ENCODE data around the gene PRKAG2.
A peak's percentile ranks its signal among the peaks of the same experiment; 100 is the strongest.

Gene PRKAG2

DNA sequence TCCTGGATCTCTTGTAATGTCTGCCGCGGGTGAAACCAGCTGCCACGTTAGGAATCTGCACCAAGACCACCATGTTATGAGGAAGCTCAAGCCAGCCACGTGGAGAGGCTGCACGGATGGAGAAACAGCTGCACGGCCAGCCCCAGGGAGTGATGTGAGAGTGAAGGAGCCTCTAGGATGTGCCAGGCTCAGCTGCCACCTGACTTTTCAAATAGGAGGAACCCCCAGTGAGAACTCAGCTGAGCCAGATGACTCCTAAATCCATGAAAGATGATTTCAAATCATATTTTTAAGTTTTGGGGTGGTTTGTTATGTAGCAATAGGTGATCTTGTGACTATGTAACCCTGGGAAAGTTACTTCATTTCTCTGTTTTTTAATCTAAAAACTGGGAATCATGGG, 71.7 kb downstream of the PRKAG2 start:
- Histone ChIP-seq H3K4me3 (ENCODE audit: low read depth in 1 of 5, low read length in 5 of 5) (no peak overlapping the region), H3K9ac (ENCODE audit: low read length in 5 of 5) (no peak overlapping the region), H3K27ac (ENCODE audit: low read depth, low read length) (no peak overlapping the region), H3K4me1 (ENCODE audit: control insufficient read depth in 5 of 5, insufficient read depth in 5 of 5, low read length in 5 of 5) (peaks cover 2 to 26% (median 14%) of the 10 kb centered on the region in 5 donors), H3K27me3 (ENCODE audit: control insufficient read depth in 5 of 5, insufficient read depth in 4 of 5, low read length in 5 of 5) (no peaks in the 10 kb centered on the region), H3K9me3 (ENCODE audit: control insufficient read depth in 5 of 5, low read length in 5 of 5) (peaks cover 0 to 4% (median 0%) of the 10 kb centered on the region in 5 donors), H3K36me3 (ENCODE audit: control insufficient read depth in 5 of 5, insufficient read depth in 5 of 5, low read length in 5 of 5) (peaks cover 0 to 4% (median 0%) of the 10 kb centered on the region in 5 donors)

DNA sequence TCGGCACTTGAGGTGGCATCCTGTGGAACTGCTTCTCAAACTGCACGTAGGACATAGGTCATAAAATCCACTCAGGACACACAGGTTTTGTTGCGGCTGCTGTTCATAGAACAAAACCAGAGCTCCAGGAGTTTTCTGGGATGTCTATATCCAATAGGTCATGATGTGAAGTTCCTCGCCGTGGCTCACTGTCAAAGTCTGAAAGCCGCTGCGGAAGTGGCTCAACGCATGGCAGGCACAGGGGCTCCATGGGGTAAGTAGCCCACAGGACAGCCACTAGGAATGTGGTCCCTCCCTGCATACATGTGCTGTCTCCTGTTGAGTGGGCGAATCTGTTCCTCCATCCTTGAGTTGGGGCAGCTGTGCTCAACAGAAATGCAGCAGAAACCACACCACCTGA, 72.2 kb downstream of the PRKAG2 start:
- no peaks in the 10 kb centered on the region for H3K27me3 ChIP-seq (ENCODE audit: control insufficient read depth in 5 of 5, insufficient read depth in 4 of 5, low read length in 5 of 5)
- no peak overlapping the region for H3K4me3 ChIP-seq (ENCODE audit: low read depth in 1 of 5, low read length in 5 of 5)
- peaks cover 0 to 4% (median 0%) of the 10 kb centered on the region in 5 donors for H3K9me3 ChIP-seq (ENCODE audit: control insufficient read depth in 5 of 5, low read length in 5 of 5)
- no peak overlapping the region for H3K27ac ChIP-seq (ENCODE audit: low read depth, low read length)
- peaks cover 0 to 4% (median 0%) of the 10 kb centered on the region in 5 donors for H3K36me3 ChIP-seq (ENCODE audit: control insufficient read depth in 5 of 5, insufficient read depth in 5 of 5, low read length in 5 of 5)
- no peak overlapping the region for H3K9ac ChIP-seq (ENCODE audit: low read length in 5 of 5)
- peaks cover 2 to 26% (median 14%) of the 10 kb centered on the region in 5 donors for H3K4me1 ChIP-seq (ENCODE audit: control insufficient read depth in 5 of 5, insufficient read depth in 5 of 5, low read length in 5 of 5)

DNA sequence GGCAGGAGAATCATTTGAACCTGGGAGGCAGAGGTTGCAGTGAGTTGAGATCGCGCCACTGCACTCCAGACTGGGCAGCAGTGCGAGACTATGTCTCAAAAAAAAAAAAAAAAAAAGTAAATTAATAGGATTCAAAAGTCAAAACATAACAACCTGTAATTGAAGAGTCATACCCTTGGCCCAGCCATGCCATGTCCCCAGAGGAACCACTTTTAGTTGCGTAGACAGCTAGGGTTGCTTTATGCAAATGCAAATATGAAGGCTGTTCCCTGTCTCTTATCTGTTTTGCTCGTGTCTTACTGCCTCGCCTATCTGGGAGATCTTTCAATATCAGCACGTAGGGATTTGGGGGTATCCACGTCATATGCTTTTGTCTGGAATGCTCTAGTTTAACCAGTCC, 73.1 kb downstream of the PRKAG2 start:
- Histone ChIP-seq H3K4me1 (ENCODE audit: control insufficient read depth in 5 of 5, insufficient read depth in 5 of 5, low read length in 5 of 5) (peaks cover 2 to 26% (median 14%) of the 10 kb centered on the region in 5 donors), H3K27me3 (ENCODE audit: control insufficient read depth in 5 of 5, insufficient read depth in 4 of 5, low read length in 5 of 5) (no peaks in the 10 kb centered on the region), H3K9me3 (ENCODE audit: control insufficient read depth in 5 of 5, low read length in 5 of 5) (peaks cover 0 to 4% (median 0%) of the 10 kb centered on the region in 5 donors), H3K36me3 (ENCODE audit: control insufficient read depth in 5 of 5, insufficient read depth in 5 of 5, low read length in 5 of 5) (peaks cover 0 to 4% (median 0%) of the 10 kb centered on the region in 5 donors), H3K27ac (ENCODE audit: low read depth, low read length) (no peak overlapping the region), H3K4me3 (ENCODE audit: low read depth in 1 of 5, low read length in 5 of 5) (no peak overlapping the region), H3K9ac (ENCODE audit: low read length in 5 of 5) (no peak overlapping the region)

DNA sequence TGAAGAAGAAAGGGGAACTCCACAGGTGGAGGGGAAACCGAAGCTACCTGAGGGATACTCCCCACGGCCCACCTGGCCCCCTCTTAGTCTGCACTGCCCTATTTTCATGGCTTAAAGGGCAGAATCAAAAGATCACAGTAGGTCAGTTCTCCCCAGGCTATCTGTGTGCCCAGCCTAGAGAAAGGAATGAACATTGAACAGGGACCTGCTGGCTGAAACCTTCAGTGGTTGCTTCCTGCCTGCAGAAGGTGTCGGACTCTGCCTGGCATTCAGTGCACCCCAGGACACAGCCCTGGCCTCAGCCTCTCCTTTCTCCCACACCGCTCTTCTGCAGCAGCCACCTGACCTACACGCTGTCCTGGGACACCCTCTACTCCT, 74.5 kb downstream of the PRKAG2 start:
- peaks cover 0 to 4% (median 0%) of the 10 kb centered on the region in 5 donors for H3K36me3 ChIP-seq (ENCODE audit: control insufficient read depth in 5 of 5, insufficient read depth in 5 of 5, low read length in 5 of 5)
- peaks cover 3 to 30% (median 15%) of the 10 kb centered on the region in 5 donors for H3K4me1 ChIP-seq (ENCODE audit: control insufficient read depth in 5 of 5, insufficient read depth in 5 of 5, low read length in 5 of 5)
- H3K27ac ChIP-seq (ENCODE audit: low read depth, low read length): no peak overlapping the region
- no peak overlapping the region for H3K9ac ChIP-seq (ENCODE audit: low read length in 5 of 5)
- H3K4me3 ChIP-seq (ENCODE audit: low read depth in 1 of 5, low read length in 5 of 5): no peak overlapping the region
- H3K9me3 ChIP-seq (ENCODE audit: control insufficient read depth in 5 of 5, low read length in 5 of 5): peaks cover 0 to 4% (median 0%) of the 10 kb centered on the region in 5 donors
- H3K27me3 ChIP-seq (ENCODE audit: control insufficient read depth in 5 of 5, insufficient read depth in 4 of 5, low read length in 5 of 5): no peaks in the 10 kb centered on the region

DNA sequence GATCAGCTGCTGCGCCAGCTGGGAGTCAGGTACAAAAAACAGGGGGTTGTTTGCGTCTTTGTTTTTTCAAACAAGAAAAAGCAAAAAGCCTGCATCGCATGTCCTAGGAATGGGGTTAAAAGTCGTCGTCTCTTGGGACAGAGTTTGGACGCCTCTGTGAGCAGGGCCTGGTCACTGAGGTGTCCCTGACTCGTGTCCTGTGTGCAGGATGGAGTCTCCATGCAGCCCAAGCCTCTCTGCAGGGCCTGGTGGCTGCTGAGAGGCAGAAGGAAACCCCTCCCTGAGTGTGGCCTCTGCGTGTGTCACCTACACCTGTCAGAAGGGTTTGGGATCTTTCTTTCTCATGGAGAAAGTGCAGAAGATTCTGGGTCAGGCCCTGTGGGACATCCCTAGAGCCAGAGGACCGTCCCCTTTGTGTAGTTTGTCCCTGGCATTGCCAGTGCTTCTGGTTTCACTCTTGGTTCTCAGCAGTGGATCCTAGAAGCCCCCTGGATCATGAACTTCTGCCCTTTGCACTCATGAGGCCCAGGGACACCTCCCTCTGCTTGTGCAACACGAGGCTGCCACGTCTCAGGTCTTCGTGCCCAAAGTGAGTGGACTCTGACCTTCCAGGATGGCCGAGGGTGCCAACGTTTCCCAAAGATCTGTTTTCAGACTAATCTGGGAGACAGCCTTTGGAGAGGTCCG, 75.0 kb downstream of the PRKAG2 start:
- Histone ChIP-seq H3K9me3 (ENCODE audit: control insufficient read depth in 5 of 5, low read length in 5 of 5) (peaks cover 0 to 4% (median 0%) of the 10 kb centered on the region in 5 donors), H3K9ac (ENCODE audit: low read length in 5 of 5) (no peak overlapping the region), H3K27me3 (ENCODE audit: control insufficient read depth in 5 of 5, insufficient read depth in 4 of 5, low read length in 5 of 5) (no peaks in the 10 kb centered on the region), H3K4me3 (ENCODE audit: low read depth in 1 of 5, low read length in 5 of 5) (no peak overlapping the region), H3K27ac (ENCODE audit: low read depth, low read length) (no peak overlapping the region), H3K4me1 (ENCODE audit: control insufficient read depth in 5 of 5, insufficient read depth in 5 of 5, low read length in 5 of 5) (peaks cover 2 to 29% (median 15%) of the 10 kb centered on the region in 5 donors), H3K36me3 (ENCODE audit: control insufficient read depth in 5 of 5, insufficient read depth in 5 of 5, low read length in 5 of 5) (peaks cover 0 to 4% (median 0%) of the 10 kb centered on the region in 5 donors)

DNA sequence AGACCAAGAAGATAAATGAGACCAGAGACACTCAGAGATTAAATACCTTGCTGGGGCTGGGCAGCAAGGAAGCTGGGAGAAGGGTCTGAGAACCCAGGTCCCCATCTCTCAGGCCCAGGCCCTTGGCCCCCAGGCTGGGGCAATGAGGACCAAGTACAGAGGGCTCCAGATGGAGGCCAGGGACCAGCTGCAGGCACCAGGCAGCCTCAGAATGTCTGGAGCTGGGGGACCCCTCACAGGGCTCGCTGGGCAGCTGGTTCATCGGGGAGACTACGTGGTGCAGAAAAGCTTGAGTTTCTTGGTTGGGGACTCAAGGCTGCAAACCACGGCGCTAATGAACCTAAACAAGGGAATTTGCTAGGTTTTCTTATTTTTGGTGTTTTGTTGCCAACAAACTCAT, 75.6 kb downstream of the PRKAG2 start:
- Histone ChIP-seq H3K4me3 (ENCODE audit: low read depth in 1 of 5, low read length in 5 of 5) (no peak overlapping the region), H3K9ac (ENCODE audit: low read length in 5 of 5) (no peak overlapping the region), H3K4me1 (ENCODE audit: control insufficient read depth in 5 of 5, insufficient read depth in 5 of 5, low read length in 5 of 5) (peaks cover 6 to 32% (median 21%) of the 10 kb centered on the region in 5 donors), H3K27ac (ENCODE audit: low read depth, low read length) (no peak overlapping the region), H3K36me3 (ENCODE audit: control insufficient read depth in 5 of 5, insufficient read depth in 5 of 5, low read length in 5 of 5) (peaks cover 0 to 4% (median 0%) of the 10 kb centered on the region in 5 donors), H3K27me3 (ENCODE audit: control insufficient read depth in 5 of 5, insufficient read depth in 4 of 5, low read length in 5 of 5) (no peaks in the 10 kb centered on the region), H3K9me3 (ENCODE audit: control insufficient read depth in 5 of 5, low read length in 5 of 5) (peaks cover 0 to 4% (median 0%) of the 10 kb centered on the region in 5 donors)

DNA sequence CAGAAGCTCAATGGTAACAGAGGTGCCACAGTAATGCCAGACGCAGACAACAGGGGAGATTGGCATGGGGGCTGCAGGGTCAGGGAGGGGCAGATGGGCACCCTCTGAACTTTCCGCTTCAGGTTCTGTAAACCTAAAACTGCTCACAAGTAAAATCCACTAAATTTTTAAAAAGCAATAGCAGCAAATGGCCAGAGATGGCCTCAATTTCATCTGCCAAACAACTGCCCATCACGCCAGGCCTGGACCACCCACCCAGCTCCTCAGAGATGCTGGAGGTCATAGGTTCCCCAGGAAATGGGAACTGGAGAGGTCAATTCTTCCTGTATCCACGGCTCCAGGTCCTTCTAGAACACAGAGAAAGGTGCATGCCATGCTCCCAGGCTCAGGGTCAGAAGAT, 76.1 kb downstream of the PRKAG2 start:
- no peaks in the 10 kb centered on the region for H3K27me3 ChIP-seq (ENCODE audit: control insufficient read depth in 5 of 5, insufficient read depth in 4 of 5, low read length in 5 of 5)
- peaks cover 0 to 4% (median 0%) of the 10 kb centered on the region in 5 donors for H3K36me3 ChIP-seq (ENCODE audit: control insufficient read depth in 5 of 5, insufficient read depth in 5 of 5, low read length in 5 of 5)
- no peak overlapping the region for H3K4me3 ChIP-seq (ENCODE audit: low read depth in 1 of 5, low read length in 5 of 5)
- no peak overlapping the region for H3K9ac ChIP-seq (ENCODE audit: low read length in 5 of 5)
- no peak overlapping the region for H3K27ac ChIP-seq (ENCODE audit: low read depth, low read length)
- H3K9me3 ChIP-seq (ENCODE audit: control insufficient read depth in 5 of 5, low read length in 5 of 5): peaks cover 0 to 4% (median 0%) of the 10 kb centered on the region in 5 donors
- H3K4me1 ChIP-seq (ENCODE audit: control insufficient read depth in 5 of 5, insufficient read depth in 5 of 5, low read length in 5 of 5): peaks cover 9 to 36% (median 25%) of the 10 kb centered on the region in 5 donors

DNA sequence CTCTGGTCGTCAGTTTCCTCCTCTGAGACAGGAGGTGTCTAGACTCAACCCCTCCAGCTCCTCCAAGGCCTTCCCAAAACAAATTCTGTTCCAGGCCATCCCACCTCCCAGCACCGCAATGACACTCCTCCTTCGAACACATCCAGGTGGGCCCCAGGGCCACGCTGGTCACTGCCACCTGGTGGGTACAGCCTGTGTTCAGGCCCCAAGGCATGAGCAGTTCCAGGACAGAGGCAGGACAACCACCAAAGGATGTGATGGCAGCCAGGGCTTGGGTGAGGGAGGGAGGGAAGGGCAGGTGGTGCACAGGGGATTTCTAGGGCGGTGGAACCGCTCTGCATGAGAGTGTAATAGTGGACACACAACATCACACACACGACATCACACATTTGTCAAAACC, 76.5 kb downstream of the PRKAG2 start:
- Histone ChIP-seq H3K4me3 (ENCODE audit: low read depth in 1 of 5, low read length in 5 of 5) (no peak overlapping the region), H3K4me1 (ENCODE audit: control insufficient read depth in 5 of 5, insufficient read depth in 5 of 5, low read length in 5 of 5) (peaks cover 9 to 38% (median 27%) of the 10 kb centered on the region in 5 donors), H3K9ac (ENCODE audit: low read length in 5 of 5) (no peak overlapping the region), H3K27me3 (ENCODE audit: control insufficient read depth in 5 of 5, insufficient read depth in 4 of 5, low read length in 5 of 5) (no peaks in the 10 kb centered on the region), H3K9me3 (ENCODE audit: control insufficient read depth in 5 of 5, low read length in 5 of 5) (peaks cover 0 to 4% (median 0%) of the 10 kb centered on the region in 5 donors), H3K27ac (ENCODE audit: low read depth, low read length) (no peak overlapping the region), H3K36me3 (ENCODE audit: control insufficient read depth in 5 of 5, insufficient read depth in 5 of 5, low read length in 5 of 5) (peaks cover 0 to 4% (median 0%) of the 10 kb centered on the region in 5 donors)

DNA sequence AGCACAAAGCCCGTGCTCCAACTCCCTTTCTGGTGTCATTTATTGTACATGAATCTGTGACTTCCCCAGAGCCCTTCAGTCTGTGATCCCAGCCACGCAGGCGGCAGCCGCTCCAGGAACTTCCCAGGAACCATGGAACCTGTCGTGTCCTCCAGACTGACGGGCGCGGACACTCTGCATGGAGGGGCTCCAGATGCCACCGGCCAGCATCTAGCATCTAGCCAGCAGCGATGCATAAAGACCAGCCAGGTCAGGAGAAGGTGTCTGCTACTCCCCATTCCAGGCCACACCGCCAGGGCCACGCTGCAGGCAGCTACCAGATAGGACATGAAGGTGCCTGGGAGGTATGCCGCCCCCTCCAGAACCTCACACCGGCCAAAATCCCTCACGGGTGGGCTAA, 77.4 kb downstream of the PRKAG2 start:
- Histone ChIP-seq H3K27ac (ENCODE audit: low read depth, low read length) (no peak overlapping the region), H3K36me3 (ENCODE audit: control insufficient read depth in 5 of 5, insufficient read depth in 5 of 5, low read length in 5 of 5) (peaks cover 0 to 8% (median 0%) of the 10 kb centered on the region in 5 donors), H3K27me3 (ENCODE audit: control insufficient read depth in 5 of 5, insufficient read depth in 4 of 5, low read length in 5 of 5) (no peaks in the 10 kb centered on the region), H3K4me1 (ENCODE audit: control insufficient read depth in 5 of 5, insufficient read depth in 5 of 5, low read length in 5 of 5) (peaks cover 10 to 47% (median 36%) of the 10 kb centered on the region in 5 donors), H3K9me3 (ENCODE audit: control insufficient read depth in 5 of 5, low read length in 5 of 5) (no peaks in the 10 kb centered on the region), H3K9ac (ENCODE audit: low read length in 5 of 5) (no peak overlapping the region), H3K4me3 (ENCODE audit: low read depth in 1 of 5, low read length in 5 of 5) (no peak overlapping the region)

DNA sequence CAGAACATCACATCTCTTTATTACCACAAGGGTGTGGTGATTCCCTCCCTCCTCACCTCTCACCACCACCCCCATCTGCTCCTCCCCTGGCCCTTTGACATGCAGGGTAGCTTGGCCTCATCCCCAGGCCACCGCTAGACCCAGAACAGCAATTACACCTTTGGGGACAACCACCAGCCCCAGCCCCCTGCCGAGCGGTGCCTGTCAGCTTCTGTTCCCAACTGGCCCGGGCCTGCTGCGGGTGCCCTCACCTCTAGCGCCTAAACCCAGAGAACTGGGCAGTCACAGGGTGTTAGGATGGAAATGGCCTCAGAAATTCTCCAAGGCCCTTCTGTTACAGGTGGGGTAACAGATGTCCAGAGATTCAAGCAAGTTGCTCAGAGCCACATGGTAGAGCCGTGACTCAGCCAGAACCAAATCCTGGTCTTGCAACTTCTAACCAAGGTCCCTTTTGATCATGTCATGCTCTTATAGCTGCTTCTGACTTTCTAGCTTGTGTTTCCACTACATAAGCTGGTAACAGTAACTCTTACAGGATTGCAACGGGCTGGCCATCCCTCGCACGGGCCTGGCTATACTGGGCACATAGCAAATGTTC, 78.0 kb downstream of the PRKAG2 start:
- H3K4me3 ChIP-seq (ENCODE audit: low read depth in 1 of 5, low read length in 5 of 5): no peak overlapping the region
- peaks cover 15 to 52% (median 41%) of the 10 kb centered on the region in 5 donors for H3K4me1 ChIP-seq (ENCODE audit: control insufficient read depth in 5 of 5, insufficient read depth in 5 of 5, low read length in 5 of 5)
- no peaks in the 10 kb centered on the region for H3K27me3 ChIP-seq (ENCODE audit: control insufficient read depth in 5 of 5, insufficient read depth in 4 of 5, low read length in 5 of 5)
- H3K9ac ChIP-seq (ENCODE audit: low read length in 5 of 5): no peak overlapping the region
- H3K36me3 ChIP-seq (ENCODE audit: control insufficient read depth in 5 of 5, insufficient read depth in 5 of 5, low read length in 5 of 5): peaks cover 0 to 6% (median 0%) of the 10 kb centered on the region in 5 donors
- no peaks in the 10 kb centered on the region for H3K9me3 ChIP-seq (ENCODE audit: control insufficient read depth in 5 of 5, low read length in 5 of 5)
- peak overlapping the region; percentile 30 for H3K27ac ChIP-seq (ENCODE audit: low read depth, low read length)
